ENCODE measurements around the gene MRPS26.

- no peak for TF ChIP-seq CTCF (IDR thresholded peaks at IDR 0.05; ENCODE audit: poor library complexity)
- TF ChIP-seq EZH2 (IDR thresholded peaks at IDR 0.05; ENCODE audit: borderline replicate concordance), result no peak
Measured at GRCh38 chr20:3031524-3032147, 14.2 kb upstream of the MRPS26 start.

Measured in hepatocyte (in vitro differentiated cells).